Measurements from ENCODE around the gene SLC26A1.
"Not testable (repeated sequence)": the region's sequence is repeated elsewhere in the genome, so short reads cannot be mapped to it uniquely, and the experiment has no call there.

SLC26A1 gene

DNA sequence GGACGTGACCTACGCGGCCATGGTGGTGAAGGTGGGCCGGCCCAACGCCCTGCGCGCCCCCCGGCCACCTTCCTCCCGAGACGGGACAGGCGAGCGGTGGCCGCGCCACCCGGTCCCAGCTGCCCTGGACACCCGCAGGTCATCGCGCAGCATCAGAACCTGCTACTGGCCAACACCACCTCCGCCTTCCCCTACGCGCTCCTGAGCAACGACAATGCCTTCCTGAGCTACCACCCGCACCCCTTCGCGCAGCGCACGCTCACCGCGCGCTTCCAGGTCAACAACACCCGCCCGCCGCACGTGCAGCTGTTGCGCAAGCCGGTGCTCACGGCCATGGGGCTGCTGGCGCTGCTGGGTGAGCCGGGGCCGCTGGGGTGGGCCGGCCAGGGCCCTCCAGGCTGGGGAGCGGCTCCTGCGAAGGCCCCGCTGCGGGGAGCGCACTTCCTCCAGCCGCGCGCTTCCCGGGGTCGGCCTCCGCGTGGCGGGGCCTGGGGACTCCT is 9.0 kb upstream of the SLC26A1 start:
- H3K9me3 ChIP-seq (ENCODE audit: control insufficient read depth, insufficient read depth, low read length), result no peaks in the 10 kb centered on the region
- H3K27me3 ChIP-seq (ENCODE audit: control insufficient read depth, insufficient read depth, low read length), result peaks cover 93% of the 10 kb centered on the region
- no peak overlapping the region for H3K27ac ChIP-seq (ENCODE audit: low read depth, low read length)
- no peak overlapping the region for H3K9ac ChIP-seq (ENCODE audit: low read depth, low read length)
- H3K4me3 ChIP-seq (ENCODE audit: low read depth, low read length), result peak overlapping the region; percentile 55
- no peaks in the 10 kb centered on the region for H3K36me3 ChIP-seq (ENCODE audit: control insufficient read depth, insufficient read depth, low read length)
- H3K4me1 ChIP-seq (ENCODE audit: control insufficient read depth, insufficient read depth, low read length), result no peaks in the 10 kb centered on the region

DNA sequence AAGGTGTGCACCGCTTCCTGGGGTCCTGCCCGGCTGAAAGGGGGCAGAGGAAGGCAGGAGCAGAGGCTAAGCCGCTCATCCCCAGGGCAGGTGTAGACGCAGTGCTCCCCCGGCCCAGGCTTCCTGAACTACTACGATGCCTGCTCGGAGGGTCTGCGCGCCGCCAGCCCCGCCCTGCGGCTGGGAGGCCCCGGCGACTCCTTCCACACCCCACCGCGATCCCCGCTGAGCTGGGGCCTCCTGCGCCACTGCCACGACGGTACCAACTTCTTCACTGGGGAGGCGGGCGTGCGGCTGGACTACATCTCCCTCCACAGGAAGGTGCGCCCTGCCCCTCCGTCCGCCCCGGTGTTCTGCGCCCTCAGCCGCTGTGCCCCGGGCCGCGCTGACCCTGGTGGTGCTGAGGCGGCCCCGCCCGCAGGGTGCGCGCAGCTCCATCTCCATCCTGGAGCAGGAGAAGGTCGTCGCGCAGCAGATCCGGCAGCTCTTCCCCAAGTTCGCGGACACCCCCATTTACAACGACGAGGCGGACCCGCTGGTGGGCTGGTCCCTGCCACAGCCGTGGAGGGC is 8.4 kb upstream of the SLC26A1 start:
- H3K36me3 ChIP-seq (ENCODE audit: control insufficient read depth, insufficient read depth, low read length), result no peaks in the 10 kb centered on the region
- no peaks in the 10 kb centered on the region for H3K4me1 ChIP-seq (ENCODE audit: control insufficient read depth, insufficient read depth, low read length)
- peak overlapping the region; percentile 55 for H3K4me3 ChIP-seq (ENCODE audit: low read depth, low read length)
- no peaks in the 10 kb centered on the region for H3K9me3 ChIP-seq (ENCODE audit: control insufficient read depth, insufficient read depth, low read length)
- H3K27ac ChIP-seq (ENCODE audit: low read depth, low read length), result no peak overlapping the region
- H3K27me3 ChIP-seq (ENCODE audit: control insufficient read depth, insufficient read depth, low read length), result peaks cover 92% of the 10 kb centered on the region
- H3K9ac ChIP-seq (ENCODE audit: low read depth, low read length), result no peak overlapping the region

DNA sequence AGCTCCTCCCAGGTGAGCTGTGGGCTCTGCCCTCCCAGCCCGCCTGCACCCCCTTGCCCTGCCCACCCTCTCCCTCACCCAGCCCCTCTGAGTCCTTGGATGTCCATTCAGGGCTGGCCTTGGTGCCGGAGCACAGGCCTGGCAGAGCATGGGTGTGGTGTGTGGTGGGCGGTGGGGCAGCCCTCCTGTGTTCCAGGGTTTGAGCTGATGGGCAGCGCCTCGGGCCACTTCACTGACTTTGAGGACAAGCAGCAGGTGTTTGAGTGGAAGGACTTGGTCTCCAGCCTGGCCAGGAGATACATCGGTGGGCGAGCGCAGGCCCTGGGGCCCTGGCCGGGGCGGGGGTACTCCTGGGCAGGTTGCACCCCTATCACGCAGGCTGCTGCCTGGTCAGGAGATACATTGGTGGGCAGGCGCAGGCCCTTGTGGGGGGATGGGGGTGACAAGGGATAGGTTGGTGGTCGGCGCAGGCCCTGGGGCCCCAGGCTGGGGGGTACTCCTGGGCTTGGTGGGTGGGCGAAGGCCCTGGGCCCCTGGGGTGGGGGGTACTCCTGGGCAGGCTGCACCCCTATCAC is 7.6 kb upstream of the SLC26A1 start:
- Histone ChIP-seq H3K27me3 (ENCODE audit: control insufficient read depth, insufficient read depth, low read length) (peaks cover 94% of the 10 kb centered on the region), H3K4me1 (ENCODE audit: control insufficient read depth, insufficient read depth, low read length) (no peaks in the 10 kb centered on the region), H3K9me3 (ENCODE audit: control insufficient read depth, insufficient read depth, low read length) (no peaks in the 10 kb centered on the region), H3K27ac (ENCODE audit: low read depth, low read length) (no peak overlapping the region), H3K4me3 (ENCODE audit: low read depth, low read length) (no peak overlapping the region), H3K36me3 (ENCODE audit: control insufficient read depth, insufficient read depth, low read length) (no peaks in the 10 kb centered on the region), H3K9ac (ENCODE audit: low read depth, low read length) (no peak overlapping the region)

- Histone ChIP-seq H3K4me1 (ENCODE audit: control insufficient read depth, insufficient read depth, low read length) (no peaks in the 10 kb centered on the region), H3K27me3 (ENCODE audit: control insufficient read depth, insufficient read depth, low read length) (peaks cover 90% of the 10 kb centered on the region), H3K9ac (ENCODE audit: low read depth, low read length) (no peak overlapping the region), H3K9me3 (ENCODE audit: control insufficient read depth, insufficient read depth, low read length) (no peaks in the 10 kb centered on the region), H3K27ac (ENCODE audit: low read depth, low read length) (no peak overlapping the region), H3K4me3 (ENCODE audit: low read depth, low read length) (no peak overlapping the region), H3K36me3 (ENCODE audit: control insufficient read depth, insufficient read depth, low read length) (no peaks in the 10 kb centered on the region)
These were observed 6.8 kb upstream of the SLC26A1 start for GRCh38 chr4:999882-1000425.

GRCh38 chr4:999240-999863 is 6.1 kb upstream of the SLC26A1 start:
- not testable (repeated sequence) for H3K9ac ChIP-seq (ENCODE audit: low read depth, low read length); H3K4me1 ChIP-seq (ENCODE audit: control insufficient read depth, insufficient read depth, low read length); H3K27ac ChIP-seq (ENCODE audit: low read depth, low read length); H3K4me3 ChIP-seq (ENCODE audit: low read depth, low read length); H3K36me3 ChIP-seq (ENCODE audit: control insufficient read depth, insufficient read depth, low read length); H3K9me3 ChIP-seq (ENCODE audit: control insufficient read depth, insufficient read depth, low read length)
- peaks cover 84% of the 10 kb centered on the region for H3K27me3 ChIP-seq (ENCODE audit: control insufficient read depth, insufficient read depth, low read length)

DNA sequence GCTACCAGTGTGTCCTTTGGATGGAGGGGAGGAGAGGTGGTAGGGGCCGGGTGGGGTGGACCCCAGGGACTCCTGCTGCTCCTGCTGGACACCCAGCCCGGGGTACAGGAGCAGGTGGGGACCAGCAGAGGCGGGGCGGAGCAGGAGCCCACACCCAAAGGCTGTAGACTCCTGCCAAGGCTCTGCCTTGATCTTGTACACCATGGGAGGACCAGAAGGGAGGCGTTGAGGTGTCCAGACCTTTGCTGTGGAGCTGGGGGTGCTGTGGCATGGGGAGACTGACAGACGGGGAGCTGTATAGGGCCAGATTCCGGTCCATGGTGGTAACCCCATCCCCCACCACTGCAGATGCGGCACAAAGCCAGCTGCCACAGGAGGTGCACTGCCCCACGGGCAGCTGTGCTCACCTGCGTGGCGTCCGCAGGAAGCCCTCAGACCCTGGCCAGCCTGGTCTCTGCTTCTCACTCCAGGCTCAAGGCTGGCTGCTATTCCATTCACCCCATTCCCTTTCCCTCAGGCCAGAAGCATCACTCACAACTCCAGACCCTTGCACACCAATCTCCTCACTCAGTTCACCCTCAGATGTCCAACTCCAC is 5.0 kb upstream of the SLC26A1 start:
- no peak overlapping the region; the same call in 1 of the 2 replicates for H3K4me3 ChIP-seq (ENCODE audit: low read depth, low read length)
- H3K9me3 ChIP-seq (ENCODE audit: control insufficient read depth, insufficient read depth, low read length), result no peaks in the 10 kb centered on the region
- H3K36me3 ChIP-seq (ENCODE audit: control insufficient read depth, insufficient read depth, low read length), result no peaks in the 10 kb centered on the region
- no peaks in the 10 kb centered on the region for H3K4me1 ChIP-seq (ENCODE audit: control insufficient read depth, insufficient read depth, low read length)
- no peak overlapping the region for H3K27ac ChIP-seq (ENCODE audit: low read depth, low read length)
- peaks cover 73% of the 10 kb centered on the region for H3K27me3 ChIP-seq (ENCODE audit: control insufficient read depth, insufficient read depth, low read length)
- H3K9ac ChIP-seq (ENCODE audit: low read depth, low read length), result no peak overlapping the region

GRCh38 chr4:997375-998071 is 4.3 kb upstream of the SLC26A1 start:
- H3K36me3 ChIP-seq (ENCODE audit: control insufficient read depth, insufficient read depth, low read length), result no peaks in the 10 kb centered on the region
- no peak overlapping the region for H3K9ac ChIP-seq (ENCODE audit: low read depth, low read length)
- H3K27ac ChIP-seq (ENCODE audit: low read depth, low read length), result no peak overlapping the region
- H3K4me1 ChIP-seq (ENCODE audit: control insufficient read depth, insufficient read depth, low read length), result no peaks in the 10 kb centered on the region
- H3K27me3 ChIP-seq (ENCODE audit: control insufficient read depth, insufficient read depth, low read length), result peaks cover 67% of the 10 kb centered on the region
- peak overlapping the region; percentile 50 for H3K4me3 ChIP-seq (ENCODE audit: low read depth, low read length)
- H3K9me3 ChIP-seq (ENCODE audit: control insufficient read depth, insufficient read depth, low read length), result no peaks in the 10 kb centered on the region

- Histone ChIP-seq H3K4me1 (ENCODE audit: control insufficient read depth, insufficient read depth, low read length) (no peaks in the 10 kb centered on the region), H3K9ac (ENCODE audit: low read depth, low read length) (no peak overlapping the region), H3K9me3 (ENCODE audit: control insufficient read depth, insufficient read depth, low read length) (no peaks in the 10 kb centered on the region), H3K4me3 (ENCODE audit: low read depth, low read length) (no peak overlapping the region; the same call in none of the 2 replicates), H3K36me3 (ENCODE audit: control insufficient read depth, insufficient read depth, low read length) (no peaks in the 10 kb centered on the region), H3K27me3 (ENCODE audit: control insufficient read depth, insufficient read depth, low read length) (peaks cover 61% of the 10 kb centered on the region), H3K27ac (ENCODE audit: low read depth, low read length) (no peak overlapping the region)
These were observed 3.8 kb upstream of the SLC26A1 start for GRCh38 chr4:996997-997374.

DNA sequence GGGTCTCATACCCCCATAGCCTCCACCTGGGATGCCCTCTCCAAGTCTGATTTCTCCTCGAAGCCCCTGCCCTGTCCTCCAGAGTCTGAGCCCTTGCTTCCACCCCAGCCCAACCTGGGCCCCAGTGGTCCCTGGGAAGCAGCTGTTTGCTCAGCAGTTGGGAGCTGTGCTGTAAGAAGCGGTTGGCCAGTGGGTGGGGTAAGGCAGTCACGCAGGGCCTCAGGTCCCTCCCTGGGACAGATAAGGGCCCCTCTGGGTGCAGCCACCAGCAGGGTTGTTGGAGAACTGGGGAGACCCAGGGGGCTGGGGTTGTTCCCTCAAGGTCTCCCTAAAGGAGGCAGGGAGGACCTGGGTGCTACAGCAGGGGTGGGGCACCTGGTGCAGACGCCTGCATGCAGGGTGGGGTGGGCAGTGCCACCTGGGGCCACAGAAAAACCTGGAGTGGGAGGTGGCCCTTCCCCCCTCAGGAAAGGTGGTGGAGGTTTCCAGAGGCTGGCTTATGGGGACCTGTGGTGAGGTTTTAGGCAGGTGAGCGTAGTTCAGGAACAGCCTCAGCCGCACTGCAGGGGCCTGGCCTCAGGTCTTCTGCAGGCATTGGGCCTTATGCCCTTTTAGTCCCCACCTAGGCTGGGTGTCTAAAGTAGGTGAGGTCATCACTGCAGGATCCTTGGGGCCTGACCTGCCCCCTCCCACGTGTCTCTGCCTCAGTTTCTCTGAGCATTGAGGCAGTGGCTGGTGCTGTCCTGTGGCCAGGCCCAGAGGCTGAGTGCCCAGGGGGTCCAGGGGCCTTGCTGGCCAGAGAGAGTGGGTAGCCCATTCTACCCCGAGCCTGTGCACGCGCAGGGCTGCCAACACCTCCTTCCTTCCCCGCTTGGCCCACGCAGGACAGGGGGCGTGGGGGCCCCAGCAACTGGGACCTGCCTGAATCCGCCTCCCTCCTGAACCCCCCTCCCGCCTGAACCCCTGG is 3.1 kb upstream of the SLC26A1 start:
- Histone ChIP-seq H3K36me3 (ENCODE audit: control insufficient read depth, insufficient read depth, low read length) (no peaks in the 10 kb centered on the region), H3K27me3 (ENCODE audit: control insufficient read depth, insufficient read depth, low read length) (peaks cover 55% of the 10 kb centered on the region), H3K4me3 (ENCODE audit: low read depth, low read length) (no peak overlapping the region), H3K9me3 (ENCODE audit: control insufficient read depth, insufficient read depth, low read length) (no peaks in the 10 kb centered on the region), H3K27ac (ENCODE audit: low read depth, low read length) (no peak overlapping the region), H3K4me1 (ENCODE audit: control insufficient read depth, insufficient read depth, low read length) (no peaks in the 10 kb centered on the region), H3K9ac (ENCODE audit: low read depth, low read length) (no peak overlapping the region)

All from HUES48 (cell line).